GM12878 (cell line): ENCODE results near the gene ZNF132. TPM values are rescaled to one million over a fixed set of nuclear protein-coding genes. Genes with fewer than 3 reads are reported as not detected.

Source experiments
- E4F1 ChIP-seq: fragments of 450-650 bp; IDR thresholded peaks from 2 replicates; pipeline ENCODE4 v1.6.1; 2018; ENCODE audit warnings: borderline replicate concordance, mild to moderate bottlenecking; ENCODE audit not compliant: partially characterized antibody
- EZH2 ChIP-seq: IDR thresholded peaks from 2 replicates; pipeline ENCODE4 v1.6.1; 2012; ENCODE audit warnings: low read depth, mild to moderate bottlenecking, control low read depth, inconsistent platforms, low read length, borderline replicate concordance; ENCODE audit not compliant: control insufficient read depth
- MTA3 ChIP-seq: IDR thresholded peaks from 2 replicates; pipeline ENCODE4 v1.6.1; 2012; ENCODE audit warnings: low read length, inconsistent platforms, borderline replicate concordance
- NFYB ChIP-seq: IDR thresholded peaks from 2 replicates; pipeline ENCODE4 v1.6.1; 2011; ENCODE audit warnings: low read depth, mild to moderate bottlenecking, low read length, improper control_type of control experiment, moderate library complexity; ENCODE audit not compliant: insufficient read depth
- NKRF ChIP-seq: fragments of 450-650 bp; conservative IDR thresholded peaks from 2 replicates; pipeline ENCODE4 v1.6.1; 2017; ENCODE audit warnings: mild to moderate bottlenecking, moderate library complexity
- polyA plus RNA-seq, 11 experiments: library from polyadenylated mRNA; depleted of rRNA in 4 of 11; unstranded in 6 of 11; stranded (reverse) in 5 of 11; fragments of >200 nt; fragmentation: Nextera tagmentation in 4 of 11; fragmentation: Illumina TruSeq in 1 of 11; extraction: Ambion mirVana in 4 of 11; extraction: Trizol in 1 of 11; gene quantifications; 1 replicate in 1 of 11; 2 replicates in 10 of 11; pipeline versions ENCODE4 v1.2.1 to v1.2.3, GENCODE V29; 2011 to 2016; ENCODE audit warnings: inconsistent platforms in 2 of 11, missing spikeins in 2 of 11, low read depth in 1 of 11
- total RNA-seq, 4 experiments: library from RNA; depleted of rRNA in 3 of 4; stranded (reverse); fragments of >200 nt in 3 of 4; fragmentation: Illumina TruSeq in 1 of 4; extraction: Trizol in 1 of 4; gene quantifications; 2 replicates each; pipeline versions ENCODE4 v1.2.1 to v1.2.3, GENCODE V29; 2013 to 2021
- TF ChIP-seq, protein P1 (sequence below), 3 experiments: IDR thresholded peaks in 2 of 3; conservative IDR thresholded peaks in 1 of 3; 2 replicates each; pipeline ENCODE4 v1.5.1; 2011; ENCODE audit warnings: low read depth in 3 of 3, low read length in 3 of 3, mild to moderate bottlenecking in 3 of 3, control low read depth in 2 of 3, moderate library complexity in 2 of 3, inconsistent platforms in 1 of 3, mixed read lengths in 1 of 3; ENCODE audit not compliant: control insufficient read depth in 2 of 3, insufficient read depth in 1 of 3; ENCODE audit errors: extremely low read depth in 1 of 3

The ZNF132 gene
- total and polyA plus RNA-seq, 10 of the 15 experiments (the other 5 are each of a cell fraction or from before 2014, with no cell fraction given): 0.56 to 4.0 (median 2.3) TPM

DNA sequence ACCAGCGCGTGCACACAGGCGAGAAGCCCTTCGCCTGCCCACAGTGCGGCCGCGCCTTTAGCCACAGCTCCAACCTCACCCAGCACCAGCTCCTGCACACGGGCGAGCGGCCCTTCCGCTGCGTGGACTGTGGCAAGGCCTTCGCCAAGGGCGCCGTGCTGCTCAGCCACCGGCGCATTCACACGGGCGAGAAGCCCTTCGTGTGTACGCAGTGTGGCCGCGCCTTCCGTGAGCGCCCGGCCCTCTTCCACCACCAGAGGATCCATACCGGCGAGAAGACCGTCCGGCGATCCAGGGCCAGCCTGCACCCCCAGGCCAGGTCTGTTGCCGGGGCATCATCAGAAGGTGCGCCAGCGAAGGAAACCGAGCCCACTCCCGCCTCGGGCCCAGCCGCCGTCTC is 31.8 kb upstream of the ZNF132 start (continued):
- TF ChIP-seq NKRF (no peak), NFYB (no peak), MTA3 (no peak), EZH2 (no peak), E4F1 (no peak)
- TF ChIP-seq, protein P1, sequence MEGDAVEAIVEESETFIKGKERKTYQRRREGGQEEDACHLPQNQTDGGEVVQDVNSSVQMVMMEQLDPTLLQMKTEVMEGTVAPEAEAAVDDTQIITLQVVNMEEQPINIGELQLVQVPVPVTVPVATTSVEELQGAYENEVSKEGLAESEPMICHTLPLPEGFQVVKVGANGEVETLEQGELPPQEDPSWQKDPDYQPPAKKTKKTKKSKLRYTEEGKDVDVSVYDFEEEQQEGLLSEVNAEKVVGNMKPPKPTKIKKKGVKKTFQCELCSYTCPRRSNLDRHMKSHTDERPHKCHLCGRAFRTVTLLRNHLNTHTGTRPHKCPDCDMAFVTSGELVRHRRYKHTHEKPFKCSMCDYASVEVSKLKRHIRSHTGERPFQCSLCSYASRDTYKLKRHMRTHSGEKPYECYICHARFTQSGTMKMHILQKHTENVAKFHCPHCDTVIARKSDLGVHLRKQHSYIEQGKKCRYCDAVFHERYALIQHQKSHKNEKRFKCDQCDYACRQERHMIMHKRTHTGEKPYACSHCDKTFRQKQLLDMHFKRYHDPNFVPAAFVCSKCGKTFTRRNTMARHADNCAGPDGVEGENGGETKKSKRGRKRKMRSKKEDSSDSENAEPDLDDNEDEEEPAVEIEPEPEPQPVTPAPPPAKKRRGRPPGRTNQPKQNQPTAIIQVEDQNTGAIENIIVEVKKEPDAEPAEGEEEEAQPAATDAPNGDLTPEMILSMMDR (IDR thresholded peaks at IDR 0.05 in 2 of 3, conservative IDR thresholded peaks at IDR 0.05 in 1 of 3; ENCODE audit: control insufficient read depth in 2 of 3, extremely low read depth in 1 of 3, insufficient read depth in 1 of 3, low read depth in 3 of 3, low read length in 3 of 3): no peak
